Activated CD4-positive, alpha-beta T cell treated with anti-CD3 and anti-CD28 coated beads for 36 hours (primary cell): ENCODE measurements around the gene NFAT5. TPM values are rescaled to one million over a fixed set of nuclear protein-coding genes. Genes with fewer than 3 reads are reported as not detected.
"Not testable (repeated sequence)": the region's sequence is repeated elsewhere in the genome, so short reads cannot be mapped to it uniquely, and the experiment has no call there.

ENCODE experiments used
- ATAC-seq: fragments of 200-7000 bp; cut with Tn5 transposase; one replicate; pipeline ENCODE4 v1.10.0; 2021; ENCODE audit warnings: mild to moderate bottlenecking, moderate library complexity
- CTCF ChIA-PET: fragments of 350-600 bp; sonication (Branson Sonifier 250); formaldehyde crosslinking; loops from one replicate; lab custom pipeline; 2021; ENCODE audit warnings: antibody characterized with exemption; lab: Charles Lee
- POLR2A ChIA-PET: fragments of 350-600 bp; sonication (Branson Sonifier 250); formaldehyde crosslinking; loops from one replicate; lab custom pipeline; 2021; ENCODE audit warnings: antibody characterized with exemption, inconsistent platforms; lab: Charles Lee
- DNase-seq: peaks from one replicate; pipeline ENCODE4 v3.0.0-alpha.2; 2020
- H3K27ac Mint-ChIP-seq: one replicate; pipeline ENCODE4 v1.8.0; 2021; ENCODE audit warnings: mixed read lengths
- H3K27me3 Mint-ChIP-seq: one replicate; pipeline ENCODE4 v1.8.0; 2021; ENCODE audit warnings: mixed read lengths
- H3K36me3 Mint-ChIP-seq: one replicate; pipeline ENCODE4 v1.8.0; 2021; ENCODE audit warnings: low read depth, mixed read lengths
- H3K4me1 Mint-ChIP-seq: one replicate; pipeline ENCODE4 v1.8.0; 2021; ENCODE audit warnings: mixed read lengths
- H3K4me3 Mint-ChIP-seq: one replicate; pipeline ENCODE4 v1.8.0; 2021; ENCODE audit warnings: mild to moderate bottlenecking, moderate library complexity, mixed read lengths
- H3K9me3 Mint-ChIP-seq: one replicate; pipeline ENCODE4 v1.8.0; 2021; ENCODE audit warnings: low read depth, mixed read lengths
- intact Hi-C, 2 experiments: fragments of 100-400 bp; cut with DNase I in 1 of 2; cut with micrococcal nuclease in 1 of 2; formaldehyde crosslinking; loops; one replicate each; pipeline versions ENCODE4 v1.14.2 to v1.15.1; 2022 to 2024; cut with DNase I, micrococcal nuclease
- total RNA-seq, 2 experiments: library from RNA; stranded (reverse); gene quantifications; one replicate each; pipeline ENCODE4 v1.2.3, GENCODE V29; 2021

NFAT5 gene
- total RNA-seq, 2 experiments from 2014 or later: 29.6 to 37.9 TPM

DNA sequence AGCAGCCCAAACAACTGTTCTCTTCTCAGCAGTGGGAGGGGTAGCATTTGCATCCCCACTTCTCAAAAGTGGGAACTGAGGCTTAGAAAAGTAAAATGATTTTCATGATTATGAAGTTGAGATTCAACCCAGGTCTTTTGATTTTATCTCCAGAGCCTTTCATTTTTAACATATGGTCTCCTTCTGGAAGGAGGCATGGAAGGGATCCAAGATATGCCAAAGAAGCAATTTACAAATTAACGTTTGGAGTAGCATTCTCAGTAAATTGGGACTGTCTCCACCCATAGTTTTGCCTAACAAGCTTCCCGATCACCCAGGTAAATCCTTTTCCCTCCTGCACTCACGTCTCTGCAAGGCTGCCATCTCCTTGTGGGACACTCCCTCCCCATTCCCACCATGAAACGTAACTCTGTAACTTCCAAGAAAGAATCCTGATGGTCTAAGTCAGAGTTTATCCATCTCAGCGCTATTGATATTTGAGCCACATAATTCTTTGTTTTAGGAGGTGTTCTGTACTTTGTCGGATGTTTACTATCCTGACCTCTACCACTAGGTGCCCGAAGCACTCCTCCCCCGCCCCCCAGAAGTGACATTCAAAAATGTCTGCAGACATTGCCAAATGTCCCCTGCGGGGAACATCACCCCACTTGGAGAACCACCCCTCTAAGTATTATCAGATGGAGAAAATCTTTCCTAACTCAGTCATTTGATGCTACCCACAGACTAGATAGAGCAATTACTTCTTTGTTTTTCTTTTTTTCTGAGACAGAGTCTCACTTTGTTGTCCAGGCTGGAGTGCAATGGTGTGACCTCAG is 32.9 kb upstream of the NFAT5 start:
- ChIA-PET POLR2A (no interaction called here), CTCF (interaction anchor here (1.4 kb wide), 1 partner anchor 136 kb away, joined by 5 read pairs; no protein-coding TSS in a partner anchor)
- Mint-ChIP-seq H3K4me3 (no peak overlapping the region), H3K36me3 (no peaks in the 10 kb centered on the region), H3K4me1 (peaks cover 33% of the 10 kb centered on the region), H3K27ac (no peak overlapping the region), H3K9me3 (no peaks in the 10 kb centered on the region), H3K27me3 (peaks cover 1% of the 10 kb centered on the region)
- intact Hi-C loops: no loop called here
- ATAC-seq (no peak), DNase-seq (no peak)

DNA sequence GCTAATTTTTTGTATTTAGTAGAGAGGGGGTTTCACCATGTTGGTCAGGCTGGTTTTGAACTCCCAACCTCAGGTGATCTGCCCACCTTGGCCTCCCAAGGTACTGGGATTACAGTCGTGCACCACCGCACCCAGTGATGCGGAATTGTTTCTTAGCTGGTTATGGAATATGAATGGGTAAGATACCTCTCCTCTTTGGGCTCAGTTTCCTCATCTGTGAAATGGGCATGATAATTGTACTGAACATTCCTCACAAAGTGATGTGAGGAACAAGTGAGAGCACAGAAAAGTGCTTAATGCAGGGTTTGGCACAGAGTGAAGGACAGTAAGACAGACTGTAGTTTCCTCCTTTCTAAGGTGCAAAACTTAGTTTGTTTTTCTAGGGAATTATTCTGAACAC is 31.0 kb upstream of the NFAT5 start:
- intact Hi-C loops: no loop called here
- Mint-ChIP-seq H3K27me3 (peaks cover 1% of the 10 kb centered on the region), H3K4me1 (peaks cover 27% of the 10 kb centered on the region), H3K4me3 (no peak overlapping the region), H3K9me3 (no peaks in the 10 kb centered on the region), H3K36me3 (no peaks in the 10 kb centered on the region), H3K27ac (no peak overlapping the region)
- ChIA-PET CTCF (interaction anchor here (0.6 kb wide), 1 partner anchor 271 kb away, joined by 3 read pairs; no protein-coding TSS in a partner anchor), POLR2A (no interaction called here)
- DNase-seq (no peak), ATAC-seq (no peak)

DNA sequence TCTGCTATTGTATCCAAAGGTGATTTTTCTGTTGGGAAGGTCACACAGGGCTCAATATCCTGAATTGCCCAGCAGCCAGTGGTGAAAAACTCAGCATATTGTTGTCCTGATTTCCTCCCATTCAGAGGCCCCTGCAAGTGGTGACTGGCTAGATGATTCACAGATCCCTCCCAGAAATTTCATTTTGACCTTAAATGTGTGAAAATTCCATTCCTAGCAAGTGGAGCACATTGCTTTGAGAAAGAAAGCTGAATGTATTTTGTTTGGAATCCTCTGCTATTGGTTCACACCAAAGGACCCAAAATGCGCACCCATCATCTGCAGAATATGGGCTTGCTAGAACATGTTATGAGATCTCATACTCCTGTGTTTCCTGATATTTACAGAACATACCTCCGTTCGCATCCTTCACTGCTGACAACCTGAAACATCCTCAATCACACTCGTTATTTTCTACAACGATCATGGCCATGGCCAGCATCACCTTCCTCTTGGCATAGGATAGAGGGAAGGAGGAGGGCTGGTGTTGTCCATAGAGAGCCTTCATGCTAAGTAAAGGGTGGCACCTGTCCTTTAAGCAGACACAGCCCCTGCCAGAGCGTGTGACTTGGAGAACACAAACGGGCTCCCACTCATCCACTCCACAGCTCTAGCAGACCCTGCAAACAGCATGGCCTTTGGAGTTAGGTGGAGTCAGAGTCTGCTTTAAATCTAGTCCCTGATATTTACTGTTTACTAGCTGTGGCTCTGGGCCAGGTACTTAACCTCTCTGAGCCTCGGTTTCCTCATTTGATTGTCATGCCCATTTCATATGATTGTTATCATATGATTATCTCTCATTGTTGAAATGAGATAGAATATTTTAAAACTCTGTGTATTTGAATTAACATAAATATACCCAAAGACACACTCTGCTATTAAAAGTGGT is 30.4 kb upstream of the NFAT5 start:
- Mint-ChIP-seq H3K9me3 (no peaks in the 10 kb centered on the region), H3K27me3 (peaks cover 1% of the 10 kb centered on the region), H3K27ac (no peak overlapping the region), H3K4me1 (peaks cover 21% of the 10 kb centered on the region), H3K4me3 (no peak overlapping the region), H3K36me3 (no peaks in the 10 kb centered on the region)
- intact Hi-C loops: no loop called here
- ChIA-PET CTCF (interaction anchor here (0.6 kb wide), 1 partner anchor 272 kb away, joined by 3 read pairs; no protein-coding TSS in a partner anchor), POLR2A (no interaction called here)
- no peak for ATAC-seq
- no peak for DNase-seq

DNA sequence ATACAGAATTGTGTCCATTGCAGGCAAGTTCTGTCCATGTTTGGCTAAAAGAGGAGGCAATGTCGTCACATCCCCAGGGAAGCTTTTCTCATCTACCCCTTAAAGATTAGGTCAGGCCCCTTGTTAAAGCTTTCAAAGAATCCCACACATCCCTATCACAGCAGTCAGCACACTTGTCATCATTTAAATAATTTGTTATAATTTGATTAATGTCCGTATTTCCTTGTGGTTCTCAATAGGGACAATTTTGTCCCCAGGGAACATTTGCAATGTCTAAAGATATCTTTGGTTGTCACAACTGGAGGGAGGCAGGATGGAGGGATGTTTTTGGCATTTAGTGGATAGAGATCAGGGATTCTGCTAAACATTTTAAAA is 28.1 kb upstream of the NFAT5 start:
- H3K4me1 Mint-ChIP-seq: peaks cover 10% of the 10 kb centered on the region
- CTCF ChIA-PET: interaction anchor here (1.0 kb wide), 1 partner anchor 68 kb away, joined by 3 read pairs; no protein-coding TSS in a partner anchor
- no peak overlapping the region for H3K4me3 Mint-ChIP-seq
- POLR2A ChIA-PET: no interaction called here
- no peaks in the 10 kb centered on the region for H3K36me3 Mint-ChIP-seq
- no peak overlapping the region for H3K27ac Mint-ChIP-seq
- no peaks in the 10 kb centered on the region for H3K9me3 Mint-ChIP-seq
- ATAC-seq: no peak
- DNase-seq: no peak
- H3K27me3 Mint-ChIP-seq: peaks cover 1% of the 10 kb centered on the region
- intact Hi-C loops: no loop called here

DNA sequence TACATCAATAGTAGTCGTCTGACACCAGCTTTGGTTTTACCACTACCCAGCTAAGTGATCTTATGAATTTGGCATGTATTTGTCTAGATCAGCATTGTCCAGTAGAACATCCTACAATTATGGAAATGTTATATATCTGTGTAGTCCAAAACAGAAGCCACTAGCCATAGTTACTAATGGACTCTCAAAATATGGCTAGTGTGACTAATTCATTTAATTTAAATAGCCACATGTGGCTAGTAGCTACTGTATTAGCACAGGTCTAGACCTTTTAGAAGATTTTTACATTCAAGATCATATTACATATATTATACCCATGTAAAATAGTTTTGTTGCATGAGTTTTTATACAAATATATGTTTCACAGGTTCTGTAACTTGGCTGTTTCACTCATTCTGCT is 27.0 kb upstream of the NFAT5 start:
- Mint-ChIP-seq H3K4me1 (peaks cover 10% of the 10 kb centered on the region), H3K27ac (no peak overlapping the region), H3K27me3 (no peaks in the 10 kb centered on the region), H3K36me3 (no peaks in the 10 kb centered on the region), H3K4me3 (no peak overlapping the region), H3K9me3 (no peaks in the 10 kb centered on the region)
- ChIA-PET POLR2A (no interaction called here), CTCF (interaction anchor here (0.7 kb wide), 1 partner anchor 172 kb away, joined by 3 read pairs; no protein-coding TSS in a partner anchor)
- ATAC-seq (no peak), DNase-seq (no peak)
- intact Hi-C loops: no loop called here

DNA sequence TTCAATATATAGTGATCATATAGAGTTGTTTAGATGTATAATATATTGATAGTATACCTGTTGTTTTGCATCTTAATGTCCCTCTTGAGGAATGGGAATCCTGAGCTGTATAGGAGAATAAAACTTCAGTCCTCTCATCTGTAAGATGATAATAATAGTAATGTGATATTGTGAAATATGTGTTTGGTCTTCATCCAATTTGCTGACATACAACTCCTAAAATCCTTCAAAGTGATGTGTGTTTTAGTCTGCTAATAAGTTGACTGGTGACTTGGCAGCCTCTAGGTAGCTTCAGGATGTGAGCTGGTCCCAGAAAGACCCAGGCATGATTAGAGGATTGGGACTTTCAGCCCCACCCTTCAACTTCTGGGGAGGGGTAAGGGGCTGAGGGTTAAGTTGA is 22.8 kb upstream of the NFAT5 start:
- Mint-ChIP-seq H3K9me3 (no peaks in the 10 kb centered on the region), H3K4me3 (no peak overlapping the region), H3K36me3 (no peaks in the 10 kb centered on the region), H3K27ac (no peak overlapping the region), H3K27me3 (no peaks in the 10 kb centered on the region), H3K4me1 (no peaks in the 10 kb centered on the region)
- ChIA-PET CTCF (interaction anchor here (1.1 kb wide), 2 partner anchors 22 to 160 kb away, joined by 3 read pairs; no protein-coding TSS in a partner anchor), POLR2A (interaction anchor here (0.7 kb wide), 1 partner anchor 134 kb away, joined by 3 read pairs; no protein-coding TSS in a partner anchor)
- intact Hi-C loops: no loop called here
- DNase-seq (no peak), ATAC-seq (no peak)

DNA sequence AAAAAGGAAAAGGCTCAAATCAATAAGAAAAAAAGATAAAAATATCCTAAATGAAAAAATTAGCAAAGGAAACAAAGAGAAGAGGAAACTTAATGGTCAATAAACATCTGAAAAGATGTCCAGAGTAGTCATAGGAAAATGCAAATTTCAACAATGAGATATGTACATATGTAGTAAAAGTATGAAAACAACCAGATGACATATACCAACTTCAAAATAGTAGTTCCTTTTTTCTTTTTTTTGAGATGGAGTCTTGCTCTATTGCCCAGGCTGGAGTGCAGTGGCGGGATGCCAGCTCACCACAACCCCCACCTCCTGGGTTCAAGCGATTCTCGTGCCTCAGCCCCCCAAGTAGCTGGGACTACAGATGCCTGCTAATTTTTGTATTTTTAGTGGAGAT is 21.7 kb upstream of the NFAT5 start:
- ATAC-seq (no peak), DNase-seq (no peak)
- H3K4me3 Mint-ChIP-seq: no peak overlapping the region
- no peaks in the 10 kb centered on the region for H3K36me3 Mint-ChIP-seq
- intact Hi-C loops: no loop called here
- H3K27ac Mint-ChIP-seq: no peak overlapping the region
- H3K9me3 Mint-ChIP-seq: no peaks in the 10 kb centered on the region
- H3K27me3 Mint-ChIP-seq: no peaks in the 10 kb centered on the region
- no peaks in the 10 kb centered on the region for H3K4me1 Mint-ChIP-seq
- POLR2A ChIA-PET: interaction anchor here (0.7 kb wide), 1 partner anchor 20 kb away, joined by 8 read pairs; no protein-coding TSS in a partner anchor
- CTCF ChIA-PET: interaction anchor here (1.9 kb wide), 1 partner anchor 148 kb away, joined by 8 read pairs; no protein-coding TSS in a partner anchor

DNA sequence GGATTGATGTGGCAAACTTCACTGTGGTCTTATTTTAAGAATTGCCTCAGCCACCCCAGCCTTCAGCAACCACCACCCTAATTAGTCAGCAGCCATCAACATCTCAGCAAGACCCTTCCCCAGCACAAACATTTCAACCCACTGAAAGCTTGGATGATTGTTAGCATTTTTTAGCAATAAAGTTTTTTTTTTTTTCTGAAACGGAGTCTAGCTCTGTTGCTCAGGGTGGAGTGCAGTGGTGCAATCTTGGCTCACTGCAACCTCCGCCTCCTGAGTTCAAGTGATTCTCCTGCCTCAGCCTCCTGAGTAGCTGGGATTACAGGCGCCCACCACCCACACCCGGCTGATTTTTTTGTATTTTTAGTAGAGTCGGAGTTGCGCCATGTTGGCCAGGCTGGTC is 19.1 kb upstream of the NFAT5 start:
- H3K27me3 Mint-ChIP-seq, H3K36me3 Mint-ChIP-seq, DNase-seq, H3K9me3 Mint-ChIP-seq, H3K4me3 Mint-ChIP-seq, H3K4me1 Mint-ChIP-seq, H3K27ac Mint-ChIP-seq, POLR2A ChIA-PET, CTCF ChIA-PET, ATAC-seq: not testable (repeated sequence)
- intact Hi-C loops: loop anchor here in 1 of 2 experiments (1.0 kb wide), 1 partner anchor 10 kb away; no protein-coding TSS in a partner anchor

DNA sequence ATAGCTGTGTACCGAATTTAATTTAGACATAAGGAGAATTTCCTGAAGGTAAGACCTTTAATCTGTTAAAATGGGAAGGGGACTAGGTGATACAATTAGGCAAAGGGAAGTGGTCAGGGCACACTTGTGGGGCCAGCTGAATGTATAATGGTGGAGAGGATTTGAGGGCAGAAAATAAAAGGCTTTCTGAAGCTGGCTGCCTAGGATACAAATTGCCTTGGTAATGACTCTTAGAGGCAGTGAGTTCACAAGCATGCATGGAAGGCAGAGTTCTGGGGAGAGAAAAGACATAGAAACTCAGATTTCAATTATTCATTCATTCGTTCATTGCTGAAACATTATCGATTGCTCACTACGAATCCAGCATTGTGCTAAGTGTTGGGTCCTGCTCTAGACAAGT is 12.4 kb upstream of the NFAT5 start:
- peaks cover 1% of the 10 kb centered on the region for H3K36me3 Mint-ChIP-seq
- ChIA-PET POLR2A (no interaction called here), CTCF (no interaction called here)
- H3K27ac Mint-ChIP-seq: no peak overlapping the region
- intact Hi-C loops: no loop called here
- ATAC-seq: no peak
- H3K4me3 Mint-ChIP-seq: no peak overlapping the region
- H3K27me3 Mint-ChIP-seq: no peaks in the 10 kb centered on the region
- DNase-seq: no peak
- H3K4me1 Mint-ChIP-seq: peaks cover 15% of the 10 kb centered on the region
- peaks cover 2% of the 10 kb centered on the region for H3K9me3 Mint-ChIP-seq

DNA sequence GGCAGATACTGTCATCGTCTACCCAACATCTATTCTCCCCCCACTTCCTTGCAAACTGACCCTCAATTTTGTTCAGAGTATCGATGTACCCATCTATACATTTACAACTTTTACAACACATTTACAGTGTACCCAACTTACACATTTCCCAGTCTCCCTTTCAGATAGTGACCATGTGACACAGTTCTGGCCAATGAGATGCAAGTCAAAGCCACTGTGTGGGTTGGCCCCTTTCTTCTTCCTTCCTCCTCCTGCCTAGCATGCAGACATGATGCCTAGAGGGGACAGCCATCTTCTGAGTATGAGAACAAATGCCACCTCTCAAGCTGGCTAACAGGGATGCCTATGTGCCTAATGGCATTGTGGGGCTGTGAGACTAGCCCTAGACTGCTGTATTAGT is 11.3 kb upstream of the NFAT5 start:
- DNase-seq: peak; percentile 27
- peak; percentile 72 for ATAC-seq
- CTCF ChIA-PET: no interaction called here

DNA sequence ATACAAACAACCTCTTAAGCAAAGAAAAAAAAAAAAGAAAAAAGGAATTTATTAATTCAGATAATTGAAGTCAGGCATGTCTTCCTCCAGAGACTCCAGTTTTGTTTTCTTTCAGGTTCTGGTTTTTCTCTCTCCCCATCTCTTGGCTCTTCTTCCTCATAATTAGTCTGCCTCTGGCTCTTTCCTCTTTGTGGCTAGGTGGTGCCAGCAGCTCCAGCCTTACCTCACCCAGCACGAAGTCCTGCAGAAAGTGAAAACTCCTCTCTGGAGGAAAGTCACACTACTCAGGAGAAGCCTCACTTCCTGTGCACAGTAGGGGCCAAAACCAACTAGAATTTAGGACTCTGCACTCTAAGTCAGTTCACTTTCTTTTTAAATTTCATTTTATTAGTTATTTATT is 10.3 kb upstream of the NFAT5 start:
- Mint-ChIP-seq H3K9me3 (peaks cover 2% of the 10 kb centered on the region), H3K4me1 (peaks cover 17% of the 10 kb centered on the region), H3K27me3 (no peaks in the 10 kb centered on the region), H3K36me3 (peaks cover 1% of the 10 kb centered on the region), H3K4me3 (no peak overlapping the region), H3K27ac (no peak overlapping the region)
- POLR2A ChIA-PET: no interaction called here
- DNase-seq: no peak
- CTCF ChIA-PET: interaction anchor here (1.5 kb wide), 1 partner anchor 159 kb away, joined by 4 read pairs; no protein-coding TSS in a partner anchor
- no peak for ATAC-seq
- intact Hi-C loops: no loop called here

More for the DNA sequence above, 11.3 kb upstream of the NFAT5 start:
- Mint-ChIP-seq H3K36me3 (peaks cover 1% of the 10 kb centered on the region), H3K27ac (no peak overlapping the region), H3K4me1 (peaks cover 17% of the 10 kb centered on the region), H3K9me3 (peaks cover 2% of the 10 kb centered on the region), H3K4me3 (no peak overlapping the region), H3K27me3 (no peaks in the 10 kb centered on the region)
- POLR2A ChIA-PET: no interaction called here
- intact Hi-C loops: no loop called here
